Cardiac muscle cell (in vitro differentiated cells and primary cell): Measurements from ENCODE around the gene SMAD2. TPM values are rescaled to one million over a fixed set of nuclear protein-coding genes. Genes with fewer than 3 reads are reported as not detected.

ENCODE experiments used
- DNase-seq, 2 donors: peaks; one replicate each; pipeline versions ENCODE4 v3.0.0 to v3.0.0-alpha.2; 2010 to 2017; ENCODE audit warnings: low read depth in 1 of 2, low spot score in 1 of 2
- H3K27ac ChIP-seq: fragments of 200-600 bp; sonication (generic); 2 replicates; pipeline ENCODE4 v1.5.1; 2016
- H3K27me3 ChIP-seq: fragments of 200-600 bp; sonication (generic); 2 replicates; pipeline ENCODE4 v1.6.0; 2016; ENCODE audit warnings: control low read depth
- H3K36me3 ChIP-seq: fragments of 200-600 bp; sonication (generic); 2 replicates; pipeline ENCODE4 v1.5.1; 2016; ENCODE audit warnings: control low read depth
- H3K4me1 ChIP-seq: fragments of 200-600 bp; sonication (generic); 2 replicates; pipeline ENCODE4 v1.8.1; 2017; ENCODE audit warnings: low read depth, mild to moderate bottlenecking, mixed run types
- H3K4me3 ChIP-seq: fragments of 200-600 bp; sonication (generic); 2 replicates; pipeline ENCODE4 v1.5.1; 2016; ENCODE audit warnings: mild to moderate bottlenecking
- H3K9me3 ChIP-seq: fragments of 200-600 bp; sonication (generic); 2 replicates; pipeline ENCODE4 v1.5.1; 2017; ENCODE audit warnings: low read depth, mild to moderate bottlenecking, control low read depth
- polyA plus RNA-seq: library from polyadenylated mRNA; unstranded; fragments of >200 nt; fragmentation: Nextera tagmentation; extraction: Ambion mirVana; gene quantifications from 2 replicates; pipeline ENCODE4 v1.2.1, GENCODE V29; 2016
- total RNA-seq: library from RNA; depleted of rRNA; stranded (reverse); fragments of >200 nt; gene quantifications from 2 replicates; pipeline ENCODE4 v1.2.3, GENCODE V29; 2016
- TF ChIP-seq, protein P1 (sequence below): IDR thresholded peaks from 2 replicates; pipeline ENCODE4 v1.5.1; 2012; ENCODE audit warnings: low read depth, mild to moderate bottlenecking, low read length

The SMAD2 gene
- total and polyA plus RNA-seq, 2 experiments from 2014 or later = 84.6 to 85.8 TPM

DNA sequence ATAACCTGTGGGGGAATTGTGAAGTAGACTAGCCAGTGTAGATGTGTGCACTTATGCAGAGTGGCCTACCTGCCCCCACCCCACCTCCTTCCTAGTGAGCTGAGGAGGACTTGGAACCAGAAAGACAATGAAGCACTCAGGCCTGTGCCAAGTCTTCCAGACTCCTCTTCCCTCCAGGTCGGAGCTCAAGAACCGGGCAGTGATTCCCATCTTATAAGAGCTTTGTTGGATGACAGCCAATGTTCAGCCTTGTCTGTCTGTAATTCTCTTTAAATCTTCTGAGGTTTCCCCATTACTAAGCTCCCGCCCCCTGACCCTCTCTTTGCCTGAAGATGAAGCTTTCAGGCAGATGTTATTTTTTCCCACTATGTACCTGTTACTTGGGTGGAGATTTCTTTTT, 121.0 kb downstream of the SMAD2 start:
- Histone ChIP-seq H3K36me3 (no peaks in the 10 kb centered on the region), H3K4me3 (no peak overlapping the region), H3K4me1 (no peaks in the 10 kb centered on the region), H3K9me3 (no peaks in the 10 kb centered on the region), H3K27ac (no peak overlapping the region), H3K27me3 (no peaks in the 10 kb centered on the region)
- TF ChIP-seq, protein P1, sequence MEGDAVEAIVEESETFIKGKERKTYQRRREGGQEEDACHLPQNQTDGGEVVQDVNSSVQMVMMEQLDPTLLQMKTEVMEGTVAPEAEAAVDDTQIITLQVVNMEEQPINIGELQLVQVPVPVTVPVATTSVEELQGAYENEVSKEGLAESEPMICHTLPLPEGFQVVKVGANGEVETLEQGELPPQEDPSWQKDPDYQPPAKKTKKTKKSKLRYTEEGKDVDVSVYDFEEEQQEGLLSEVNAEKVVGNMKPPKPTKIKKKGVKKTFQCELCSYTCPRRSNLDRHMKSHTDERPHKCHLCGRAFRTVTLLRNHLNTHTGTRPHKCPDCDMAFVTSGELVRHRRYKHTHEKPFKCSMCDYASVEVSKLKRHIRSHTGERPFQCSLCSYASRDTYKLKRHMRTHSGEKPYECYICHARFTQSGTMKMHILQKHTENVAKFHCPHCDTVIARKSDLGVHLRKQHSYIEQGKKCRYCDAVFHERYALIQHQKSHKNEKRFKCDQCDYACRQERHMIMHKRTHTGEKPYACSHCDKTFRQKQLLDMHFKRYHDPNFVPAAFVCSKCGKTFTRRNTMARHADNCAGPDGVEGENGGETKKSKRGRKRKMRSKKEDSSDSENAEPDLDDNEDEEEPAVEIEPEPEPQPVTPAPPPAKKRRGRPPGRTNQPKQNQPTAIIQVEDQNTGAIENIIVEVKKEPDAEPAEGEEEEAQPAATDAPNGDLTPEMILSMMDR = no peak
- DNase-seq = peak in 1 of 2 donors; percentile 11

DNA sequence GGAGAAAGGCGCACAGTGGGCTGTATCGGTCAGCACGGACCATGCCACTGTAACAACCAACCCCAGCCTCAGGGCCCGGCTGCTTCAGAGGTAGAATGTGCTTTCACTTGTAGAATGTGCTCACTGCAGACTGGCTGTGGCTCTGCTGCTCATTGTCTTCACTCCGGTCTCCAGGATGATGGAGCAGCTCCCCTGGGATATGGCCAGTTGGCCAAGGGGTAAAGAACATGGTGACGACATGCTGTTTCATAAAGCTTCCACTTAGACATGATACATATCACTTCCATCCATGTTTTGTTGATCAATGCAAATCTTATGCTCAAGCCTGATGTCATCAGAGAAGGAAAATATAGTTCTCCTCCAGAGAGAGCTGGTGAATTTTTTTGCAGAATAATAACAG, 127.7 kb downstream of the SMAD2 start:
- DNase-seq = no peak
- Histone ChIP-seq H3K4me3 (no peak overlapping the region), H3K36me3 (no peaks in the 10 kb centered on the region), H3K4me1 (no peaks in the 10 kb centered on the region), H3K27ac (no peak overlapping the region), H3K9me3 (no peaks in the 10 kb centered on the region), H3K27me3 (no peaks in the 10 kb centered on the region)
- TF ChIP-seq, protein P1 = no peak

DNA sequence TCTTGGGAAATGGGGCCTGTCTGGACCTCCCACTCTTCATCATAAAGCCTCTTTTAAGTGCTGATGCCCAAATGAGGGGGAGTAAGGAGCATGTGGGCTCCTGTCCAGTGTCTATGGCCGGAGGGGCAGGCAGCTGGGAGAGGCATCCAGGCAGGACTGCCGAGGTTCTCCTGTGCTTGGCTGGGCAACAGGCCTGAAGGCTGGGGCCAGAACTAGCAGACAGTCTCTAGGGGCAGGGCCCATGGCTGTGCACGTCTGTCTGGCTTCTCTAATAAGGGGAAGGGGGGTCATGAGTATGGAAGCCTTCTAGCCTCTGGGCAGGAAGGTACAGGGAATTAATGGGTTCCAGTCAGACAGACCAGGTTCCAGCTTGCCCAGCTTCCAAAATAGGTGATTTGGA, 128.6 kb downstream of the SMAD2 start:
- Histone ChIP-seq H3K4me1 (no peaks in the 10 kb centered on the region), H3K4me3 (no peak overlapping the region), H3K36me3 (no peaks in the 10 kb centered on the region), H3K27ac (no peak overlapping the region), H3K9me3 (no peaks in the 10 kb centered on the region), H3K27me3 (no peaks in the 10 kb centered on the region)
- TF ChIP-seq, protein P1 = no peak
- DNase-seq = no peak

DNA sequence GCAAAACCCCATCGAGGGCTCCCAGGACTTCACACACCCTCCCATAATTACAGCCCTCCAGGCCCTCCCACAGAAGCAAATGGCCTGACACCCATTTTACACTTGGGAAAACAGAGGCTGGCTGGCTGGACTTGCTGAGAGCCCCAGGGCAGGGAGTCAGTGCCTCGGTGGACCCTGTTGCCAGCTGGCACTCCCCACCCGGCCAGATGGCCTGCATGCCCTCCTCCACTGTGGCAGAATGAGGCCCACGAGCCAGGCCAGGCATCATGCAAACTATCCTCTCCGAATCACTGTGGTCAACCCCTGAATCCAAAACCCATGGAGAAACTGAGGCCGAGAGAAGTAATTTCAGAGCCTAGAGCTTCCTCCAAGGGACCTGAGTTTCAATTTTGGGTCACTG, 129.7 kb downstream of the SMAD2 start:
- TF ChIP-seq, protein P1 = no peak
- Histone ChIP-seq H3K9me3 (no peaks in the 10 kb centered on the region), H3K27ac (no peak overlapping the region), H3K36me3 (no peaks in the 10 kb centered on the region), H3K4me3 (no peak overlapping the region), H3K27me3 (no peaks in the 10 kb centered on the region), H3K4me1 (no peaks in the 10 kb centered on the region)
- DNase-seq = no peak

DNA sequence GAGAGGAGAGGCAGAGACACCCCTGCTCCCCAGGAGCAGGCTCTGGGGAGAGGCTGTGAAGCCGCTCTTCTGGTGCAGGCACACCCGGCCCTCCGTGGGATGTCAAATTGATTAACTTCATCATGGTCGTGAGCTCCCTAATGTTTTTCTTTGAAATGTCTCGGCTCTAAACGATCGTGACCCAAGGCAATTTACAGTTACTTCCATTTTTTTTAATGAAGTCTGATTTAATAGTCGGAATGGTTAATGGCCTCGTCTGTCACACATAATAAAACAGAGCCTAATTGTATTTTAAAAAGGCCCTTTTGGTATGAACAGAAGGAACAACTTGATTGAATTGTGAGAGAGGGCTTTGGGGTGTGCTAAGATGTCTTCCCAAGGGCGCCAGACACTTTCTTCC, 130.2 kb downstream of the SMAD2 start:
- TF ChIP-seq, protein P1 = no peak
- no peak overlapping the region for H3K27ac ChIP-seq

DNA sequence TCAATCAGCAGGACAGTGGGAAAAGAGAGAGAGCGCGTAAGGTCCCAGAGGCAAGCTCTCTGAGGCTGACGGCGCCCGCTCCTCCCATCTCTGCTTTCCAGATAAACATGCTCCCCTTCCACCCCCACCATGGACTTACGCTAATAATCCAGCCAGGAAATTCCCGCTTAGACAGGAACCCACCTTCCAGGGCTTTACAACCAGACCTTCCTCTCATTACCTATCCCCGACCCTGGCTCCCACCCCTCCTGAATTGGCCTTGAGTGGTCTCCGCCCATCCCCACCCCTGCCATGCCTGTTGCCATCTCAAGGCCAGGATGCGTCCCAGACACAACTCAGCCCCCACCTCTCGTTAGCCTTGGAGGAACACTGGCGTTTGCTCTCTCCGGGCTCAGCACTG, 131.1 kb downstream of the SMAD2 start:
- Histone ChIP-seq H3K4me1 (peaks cover 5% of the 10 kb centered on the region), H3K27ac (no peak overlapping the region), H3K27me3 (no peaks in the 10 kb centered on the region), H3K9me3 (no peaks in the 10 kb centered on the region), H3K36me3 (no peaks in the 10 kb centered on the region), H3K4me3 (no peak overlapping the region)
- TF ChIP-seq, protein P1 = no peak
- DNase-seq = no peak

More for the DNA sequence above, 130.2 kb downstream of the SMAD2 start:
- H3K27me3 ChIP-seq = no peaks in the 10 kb centered on the region
- no peak for DNase-seq
- no peak overlapping the region for H3K4me3 ChIP-seq
- no peaks in the 10 kb centered on the region for H3K4me1 ChIP-seq
- no peaks in the 10 kb centered on the region for H3K9me3 ChIP-seq
- H3K36me3 ChIP-seq = no peaks in the 10 kb centered on the region
